GM18873 (cell line): Measurements from ENCODE around the gene SLAMF9.
"Not testable (repeated sequence)": the region's sequence is repeated elsewhere in the genome, so short reads cannot be mapped to it uniquely, and the experiment has no call there.

ENCODE experiments used
- ATAC-seq: cut with Tn5 transposase; IDR thresholded peaks from one replicate; pipeline ENCODE4 v1.9.1; 2021; ENCODE audit warnings: mild to moderate bottlenecking, moderate library complexity, moderate number of reproducible peaks; ENCODE audit not compliant: unreplicated experiment, low FRiP score

The SLAMF9 gene

GRCh38 chr1:159904036-159904435 is 50.0 kb downstream of the SLAMF9 start:
- ATAC-seq = not testable (repeated sequence)

DNA sequence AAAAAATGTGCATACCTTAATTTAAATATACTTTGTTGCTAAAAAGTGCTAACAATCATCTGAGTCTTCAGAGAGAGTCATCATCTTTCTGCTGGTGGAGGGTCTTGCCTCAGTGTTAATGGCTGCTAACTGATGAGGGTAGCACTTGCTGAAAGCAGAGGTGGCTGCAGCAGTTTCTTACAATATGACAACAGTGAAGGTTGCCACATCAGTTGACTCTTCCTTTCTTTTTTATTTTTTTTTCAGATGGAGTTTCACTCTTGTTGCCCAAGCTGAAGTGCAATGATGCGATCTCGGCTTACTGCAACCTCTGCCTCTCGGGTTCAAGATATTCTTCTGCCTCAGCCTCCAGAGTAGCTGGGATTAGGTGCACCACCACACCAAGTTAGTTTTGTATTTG is 51.5 kb downstream of the SLAMF9 start:
- ATAC-seq = no peak
